KOPT-K1 (cell line): ENCODE results near the gene TNIK.

Experiments used
- H3K27ac ChIP-seq: fragments of 200-600 bp; sonication (generic); 2 replicates; pipeline ENCODE4 v1.5.1; 2016; ENCODE audit warnings: antibody characterized with exemption, mild to moderate bottlenecking, low read depth, low read length; ENCODE audit not compliant: poor library complexity, severe bottlenecking
- H3K36me3 ChIP-seq: fragments of 200-600 bp; sonication (generic); 2 replicates; pipeline ENCODE4 v1.5.1; 2017; ENCODE audit warnings: antibody characterized with exemption, mild to moderate bottlenecking, low read length, moderate library complexity; ENCODE audit not compliant: insufficient read depth
- H3K9me3 ChIP-seq: fragments of 200-600 bp; sonication (generic); 2 replicates; pipeline ENCODE4 v1.5.1; 2017; ENCODE audit warnings: antibody characterized with exemption, low read length, mild to moderate bottlenecking; ENCODE audit not compliant: insufficient read depth, poor library complexity, severe bottlenecking

TNIK gene

GRCh38 chr3:171023566-171023965 is 436.6 kb downstream of the TNIK start:
- Histone ChIP-seq H3K27ac (no peak overlapping the region), H3K9me3 (no peaks in the 10 kb centered on the region), H3K36me3 (no peaks in the 10 kb centered on the region)

- H3K27ac ChIP-seq = no peak overlapping the region
- no peaks in the 10 kb centered on the region for H3K9me3 ChIP-seq
- no peaks in the 10 kb centered on the region for H3K36me3 ChIP-seq
Observed at GRCh38 chr3:171021377-171021776, 438.8 kb downstream of the TNIK start.

- no peak overlapping the region for H3K27ac ChIP-seq
- H3K9me3 ChIP-seq = no peaks in the 10 kb centered on the region
- H3K36me3 ChIP-seq = no peaks in the 10 kb centered on the region
Observed at GRCh38 chr3:171018156-171018935, 441.9 kb downstream of the TNIK start.

GRCh38 chr3:171013822-171014748 is 446.1 kb downstream of the TNIK start:
- Histone ChIP-seq H3K9me3 (no peaks in the 10 kb centered on the region), H3K36me3 (no peaks in the 10 kb centered on the region), H3K27ac (no peak overlapping the region)

GRCh38 chr3:171011873-171012336 is 448.3 kb downstream of the TNIK start:
- Histone ChIP-seq H3K36me3 (no peaks in the 10 kb centered on the region), H3K27ac (no peak overlapping the region), H3K9me3 (no peaks in the 10 kb centered on the region)
